Astrocyte of the spinal cord (primary cell): ENCODE measurements around the gene CDH15.
"Not testable (repeated sequence)": the region's sequence is repeated elsewhere in the genome, so short reads cannot be mapped to it uniquely, and the experiment has no call there.

Experiments
- DNase-seq: peaks from one replicate; pipeline ENCODE4 v3.0.0; 2011; ENCODE audit warnings: low read depth, low spot score
- H3K4me3 ChIP-seq: 2 replicates; pipeline ENCODE4 v1.5.1; 2011; ENCODE audit warnings: low read depth, mild to moderate bottlenecking, low read length, moderate library complexity
- CTCF ChIP-seq: IDR thresholded peaks from 2 replicates; pipeline ENCODE4 v1.5.1; 2012; ENCODE audit warnings: low read depth, mild to moderate bottlenecking, low read length, inconsistent platforms
- in situ Hi-C: cut with HindIII; loops from 2 replicates; pipeline ENCODE4 v1.10.0; 2017; ENCODE audit warnings: low sequenced_read_pairs

Gene CDH15

DNA sequence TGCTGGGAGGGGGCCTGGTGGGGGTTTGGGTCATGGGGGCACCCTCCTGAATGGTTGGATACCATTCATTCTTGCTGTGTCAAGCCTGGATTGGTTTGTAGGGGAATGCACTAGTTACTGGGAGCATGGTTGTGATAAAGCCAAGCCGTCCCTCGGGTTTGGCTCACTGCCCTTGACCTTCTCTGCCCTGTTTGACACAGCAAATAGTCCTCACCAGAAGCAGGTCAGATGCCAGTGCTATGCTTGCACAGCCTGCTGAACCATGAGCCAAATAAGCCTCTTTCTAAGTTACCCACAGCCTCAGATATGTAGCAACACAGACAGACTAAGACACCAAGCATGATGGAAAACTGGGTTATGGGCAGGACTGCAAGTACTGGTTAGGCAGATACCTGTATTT, 60.6 kb downstream of the CDH15 start:
- TF ChIP-seq CTCF, result no peak
- DNase-seq, result no peak
- H3K4me3 ChIP-seq, result no peak overlapping the region
- in situ Hi-C loops, result no loop called here

GRCh38 chr16:89233678-89234490, 62.3 kb downstream of the CDH15 start:
- DNase-seq, result no peak
- in situ Hi-C loops, result no loop called here
- TF ChIP-seq CTCF, result no peak
- no peak overlapping the region for H3K4me3 ChIP-seq

GRCh38 chr16:89237733-89238132, 66.2 kb downstream of the CDH15 start:
- no peak for TF ChIP-seq CTCF
- H3K4me3 ChIP-seq, result no peak overlapping the region
- in situ Hi-C loops, result no loop called here
- DNase-seq, result no peak

DNA sequence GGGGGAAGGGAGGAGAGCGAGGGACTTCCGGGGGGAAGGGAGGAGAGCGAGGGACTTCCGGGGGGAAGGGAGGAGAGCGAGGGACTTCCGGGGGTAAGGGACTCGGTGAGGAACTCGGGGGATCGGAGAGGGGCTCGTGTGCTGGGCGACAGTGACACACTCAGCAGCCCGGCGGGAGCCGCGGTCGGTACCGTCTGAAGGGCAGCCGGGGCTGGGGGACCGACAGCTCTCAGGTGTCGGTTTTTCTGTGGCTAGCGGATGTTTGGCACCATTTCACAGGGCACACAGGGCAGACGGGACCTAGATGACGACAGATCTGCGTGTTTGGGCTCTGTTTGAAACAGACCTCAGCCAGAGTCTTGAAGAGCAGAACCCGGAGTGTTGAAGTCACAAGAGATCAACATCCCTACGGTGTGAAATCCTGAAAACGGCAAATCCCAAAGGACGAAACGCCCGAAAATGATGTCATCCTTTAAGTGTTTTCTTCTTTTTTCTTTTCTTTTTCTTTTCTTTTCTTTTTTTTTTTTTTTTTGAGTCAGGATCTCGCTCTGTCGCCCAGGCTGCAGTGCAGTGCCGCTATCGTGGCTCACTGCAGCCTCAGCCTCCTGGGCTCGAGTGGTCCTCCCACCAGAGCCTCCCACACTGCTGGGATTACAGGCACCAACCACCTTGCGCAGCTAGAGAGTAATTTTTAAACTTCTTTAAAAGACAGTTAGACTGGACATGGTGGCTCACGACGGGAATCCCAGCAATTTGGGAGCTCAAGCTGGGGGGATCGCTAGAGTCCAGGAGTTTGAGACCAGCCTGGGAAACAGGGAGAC, 69.8 kb downstream of the CDH15 start:
- TF ChIP-seq CTCF, result no peak
- DNase-seq, result peak; percentile 79
- peak overlapping the region; percentile 97 for H3K4me3 ChIP-seq
- in situ Hi-C loops, result no loop called here

GRCh38 chr16:89242795-89243200, 71.2 kb downstream of the CDH15 start:
- no peak for DNase-seq
- in situ Hi-C loops, result no loop called here
- H3K4me3 ChIP-seq, result no peak overlapping the region
- no peak for TF ChIP-seq CTCF

DNA sequence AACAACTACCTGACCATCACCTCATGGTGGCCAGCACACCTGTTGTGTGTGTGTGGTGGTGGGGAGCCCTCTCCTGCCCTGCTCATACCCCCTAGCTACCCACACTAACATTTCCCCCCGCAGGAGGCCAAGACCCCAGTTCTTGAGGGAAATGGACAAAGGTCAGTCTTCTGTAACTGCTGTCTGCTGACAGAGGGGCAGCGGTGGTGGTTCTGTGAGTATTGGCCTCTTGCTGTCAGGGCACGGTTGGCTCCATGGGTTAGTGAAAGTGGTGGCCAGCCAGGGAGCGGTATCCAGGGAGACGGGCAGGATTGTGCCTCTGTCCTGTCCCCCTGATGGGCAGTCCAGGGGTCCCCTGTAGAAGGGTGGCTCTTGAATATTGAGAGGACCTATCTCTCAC, 72.1 kb downstream of the CDH15 start:
- no peak for DNase-seq
- H3K4me3 ChIP-seq, result no peak overlapping the region
- TF ChIP-seq CTCF, result no peak
- in situ Hi-C loops, result no loop called here

GRCh38 chr16:89244264-89244663, 72.7 kb downstream of the CDH15 start:
- H3K4me3 ChIP-seq, in situ Hi-C loops: not testable (repeated sequence)

More at GRCh38 chr16:89244264-89244663, 72.7 kb downstream of the CDH15 start:
- DNase-seq, result not testable (repeated sequence)
